K562 (cell line): ENCODE data around the gene IGF1R. TPM values are rescaled to one million over a fixed set of nuclear protein-coding genes. Genes with fewer than 3 reads are reported as not detected.

Source experiments
- ATAC-seq: fragments of 200-7000 bp; cut with Tn5 transposase; 3 replicates; pipeline ENCODE4 v1.9.1; 2020; ENCODE audit warnings: moderate library complexity
- BruUV-seq: library from RNA; stranded (reverse); fragments of 400-500 nt; replicated peaks from 2 replicates; lab custom pipeline; 2021; lab: Mats Ljungman, UMichigan
- CTCF ChIA-PET: fragments of 300-600 bp; formaldehyde crosslinking; extraction: SDS; loops from one replicate; lab custom pipeline; 2021; ENCODE audit warnings: low intra/inter-chr PET ratio; lab: Yijun Ruan, JAX
- POLR2A ChIA-PET: fragments of 300-600, 350-650 bp; sonication (Branson Sonifier 250); formaldehyde crosslinking; extraction: SDS; loops from one replicate; lab custom pipeline; 2021; ENCODE audit warnings: antibody characterized with exemption, inconsistent platforms; lab: Yijun Ruan, JAX
- DNase-seq, 4 experiments: peaks; one replicate each; pipeline versions ENCODE4 v3.0.0 to v3.0.0-alpha.2; 2011 to 2018; ENCODE audit warnings: low spot score in 3 of 4, mixed read lengths in 3 of 4; ENCODE audit errors: extremely low read depth in 1 of 4
- FAIRE-seq: peaks from 2 replicates; lab custom pipeline; 2011; peaks lifted over from hg19 to GRCh38; lab: Jason Lieb, UNC
- H2AFZ ChIP-seq: 2 replicates; pipeline ENCODE4 v1.6.0; 2011; ENCODE audit warnings: low read depth, low read length, control low read depth, inconsistent platforms
- H3K27ac ChIP-seq: fragments of 200-600 bp; 3 replicates; pipeline ENCODE4 v1.8.0; 2011; ENCODE audit warnings: low read depth, mild to moderate bottlenecking, control low read depth, inconsistent platforms, low read length, moderate library complexity, mixed read lengths; ENCODE audit errors: extremely low read depth
- H3K27me3 ChIP-seq, 2 experiments: fragments of 300-600 bp in 1 of 2; 2 replicates in 1 of 2; 3 replicates in 1 of 2; pipeline versions ENCODE4 v1.6.0 to v1.8.0; 2011; ENCODE audit warnings: inconsistent platforms in 2 of 2, low read length in 2 of 2, mild to moderate bottlenecking in 1 of 2, mixed read lengths in 1 of 2, moderate library complexity in 1 of 2; ENCODE audit not compliant: control insufficient read depth in 2 of 2, insufficient read depth in 2 of 2
- H3K36me3 ChIP-seq: fragments of 300-600 bp; 3 replicates; pipeline ENCODE4 v1.8.0; 2011; ENCODE audit warnings: mild to moderate bottlenecking, low read length, inconsistent platforms; ENCODE audit not compliant: control insufficient read depth, insufficient read depth
- H3K4me1 ChIP-seq, 2 experiments: fragments of 200-600 bp in 1 of 2; replicated peaks in 1 of 2; 2 replicates in 1 of 2; 3 replicates in 1 of 2; pipeline versions ENCODE4 v1.5.1 to v1.8.0; 2011; ENCODE audit warnings: inconsistent platforms in 2 of 2, low read length in 2 of 2, mild to moderate bottlenecking in 1 of 2, mixed read lengths in 1 of 2, moderate library complexity in 1 of 2; ENCODE audit not compliant: control insufficient read depth in 2 of 2, insufficient read depth in 2 of 2
- H3K4me2 ChIP-seq: 2 replicates; pipeline ENCODE4 v1.6.1; 2011; ENCODE audit warnings: low read length, control low read depth, inconsistent platforms, mixed read lengths; ENCODE audit not compliant: insufficient read depth
- H3K4me3 ChIP-seq: fragments of 200-600 bp; sonication (generic), shearing (Covaris generic); 2 replicates; pipeline ENCODE4 v1.5.1; 2016; ENCODE audit warnings: control low read depth, inconsistent platforms
- H3K79me2 ChIP-seq: fragments of 200-600 bp; 3 replicates; pipeline ENCODE4 v1.8.0; 2011; ENCODE audit warnings: low read length, inconsistent platforms; ENCODE audit not compliant: control insufficient read depth, insufficient read depth
- H3K9ac ChIP-seq, 2 experiments: 2 replicates each; pipeline versions ENCODE4 v1.6.0 to v1.6.1; 2011; ENCODE audit warnings: low read depth in 2 of 2, low read length in 2 of 2, control low read depth in 1 of 2, inconsistent platforms in 1 of 2, mild to moderate bottlenecking in 1 of 2, mixed read lengths in 1 of 2; ENCODE audit not compliant: insufficient read depth in 1 of 2
- H3K9me1 ChIP-seq: one replicate; pipeline ENCODE4 v1.6.0; 2011; ENCODE audit warnings: inconsistent platforms, mild to moderate bottlenecking, low read length, moderate library complexity; ENCODE audit not compliant: control insufficient read depth, insufficient read depth
- H3K9me3 ChIP-seq: replicated peaks from 2 replicates; pipeline ENCODE4 v1.5.1; 2011; ENCODE audit warnings: low read depth, low read length, inconsistent platforms; ENCODE audit not compliant: control insufficient read depth, insufficient read depth
- H4K20me1 ChIP-seq: replicated peaks from 2 replicates; pipeline ENCODE4 v1.6.1; 2011; ENCODE audit warnings: low read length, inconsistent platforms, mixed read lengths; ENCODE audit not compliant: control insufficient read depth, insufficient read depth
- ATF1 ChIP-seq, 2 experiments: fragments of 450-650 bp in 1 of 2; IDR thresholded peaks; 2 replicates each; pipeline ENCODE4 v1.6.1; 2016; ENCODE audit warnings: missing compliant biosample characterization in 1 of 2, missing genetic modification characterization in 1 of 2
- CEBPG ChIP-seq, 3 experiments: fragments of 200-800 bp in 1 of 3; sonication (Bioruptor generic) in 1 of 3; sonication (generic) in 1 of 3; formaldehyde crosslinking in 1 of 3; IDR thresholded peaks in 2 of 3; conservative IDR thresholded peaks in 1 of 3; 2 replicates each; pipeline versions ENCODE4 v1.6.1 to v1.8.0; 2016 to 2022; ENCODE audit warnings: missing compliant biosample characterization in 2 of 3, missing genetic modification characterization in 2 of 3, mild to moderate bottlenecking in 1 of 3, missing genetic modification reagents in 1 of 3
- DPF2 ChIP-seq: fragments of 450-650 bp; IDR thresholded peaks from 2 replicates; pipeline ENCODE4 v1.6.1; 2016
- ELF1 ChIP-seq: fragments of 200-800 bp; sonication (Bioruptor generic); IDR thresholded peaks from 2 replicates; pipeline ENCODE4 v1.6.1; 2016; ENCODE audit warnings: missing genetic modification characterization, missing compliant biosample characterization
- EP300 ChIP-seq: IDR thresholded peaks from 2 replicates; pipeline ENCODE4 v1.6.1; 2012; ENCODE audit warnings: low read length, improper control_type of control experiment
- GABPB2 ChIP-seq: fragments of 250-450 bp; sonication (Bioruptor Pico); conservative IDR thresholded peaks from 2 replicates; pipeline ENCODE4 v1.5.1; 2021; ENCODE audit warnings: mild to moderate bottlenecking
- GTF2F1 ChIP-seq: IDR thresholded peaks from 2 replicates; pipeline ENCODE4 v1.6.1; 2011; ENCODE audit warnings: low read depth, low read length, improper control_type of control experiment
- JUN ChIP-seq, 2 experiments: sonication (generic) in 1 of 2; formaldehyde crosslinking in 1 of 2; IDR thresholded peaks; 2 replicates each; pipeline versions ENCODE4 v1.6.1 to v1.8.0; 2012 to 2022; ENCODE audit warnings: borderline replicate concordance in 2 of 2, mild to moderate bottlenecking in 2 of 2, improper control_type of control experiment in 1 of 2, low read depth in 1 of 2, low read length in 1 of 2, missing genetic modification reagents in 1 of 2
- MTA3 ChIP-seq: fragments of 450-650 bp; formaldehyde crosslinking; IDR thresholded peaks from 2 replicates; pipeline ENCODE4 v1.6.1; 2017; ENCODE audit warnings: mild to moderate bottlenecking, borderline replicate concordance
- MTF1 ChIP-seq: fragments of 250-450 bp; sonication (Bioruptor Pico); IDR thresholded peaks from 2 replicates; pipeline ENCODE4 v1.9.0; 2021; ENCODE audit warnings: moderate library complexity, mild to moderate bottlenecking, inconsistent platforms, borderline replicate concordance
- RERE ChIP-seq: sonication (generic); formaldehyde crosslinking; IDR thresholded peaks from 2 replicates; pipeline ENCODE4 v1.8.0; 2023; ENCODE audit warnings: missing genetic modification reagents, mild to moderate bottlenecking, borderline replicate concordance
- SREBF1 ChIP-seq: fragments of 150-350 bp; IDR thresholded peaks from 2 replicates; pipeline ENCODE4 v1.6.1; 2014; ENCODE audit warnings: antibody characterized with exemption, low read depth, low read length, borderline replicate concordance
- SRSF9 ChIP-seq: fragments of 200-400 bp; formaldehyde crosslinking; IDR thresholded peaks from 2 replicates; pipeline ENCODE4 v1.6.1; 2017; ENCODE audit warnings: low read depth, low read length, borderline replicate concordance
- TOE1 ChIP-seq, 2 experiments: fragments of 450-650 bp in 1 of 2; sonication (generic) in 1 of 2; formaldehyde crosslinking in 1 of 2; IDR thresholded peaks; 2 replicates each; pipeline versions ENCODE4 v1.7.1 to v1.8.0; 2016 to 2022; ENCODE audit warnings: borderline replicate concordance in 2 of 2, mild to moderate bottlenecking in 2 of 2, antibody characterized with exemption in 1 of 2, inconsistent platforms in 1 of 2, low read depth in 1 of 2, missing genetic modification reagents in 1 of 2, moderate library complexity in 1 of 2
- ZNF12 ChIP-seq: sonication (generic); formaldehyde crosslinking; IDR thresholded peaks from 2 replicates; pipeline ENCODE4 v1.4.0; 2020; ENCODE audit warnings: mild to moderate bottlenecking, missing genetic modification reagents
- WGBS: fragments of 100-300 bp; shearing (Covaris generic); methylation state at CpG from one replicate; pipeline ENCODE4 v1.1.6; 2016; ENCODE audit warnings: low coverage, mixed read lengths; ENCODE audit not compliant: insufficient coverage; ENCODE audit errors: missing lambda C conversion rate; 5-methylcytosine and 5-hydroxymethylcytosine counted together
- in situ Hi-C: fragments of 300-500 bp; cut with MboI; formaldehyde crosslinking; loops from 4 replicates; pipeline ENCODE4 v1.15.0; 2018; ENCODE audit warnings: inconsistent platforms, mixed read lengths
- intact Hi-C: fragments of 100-400 bp; cut with micrococcal nuclease; formaldehyde crosslinking; loops from 2 replicates; pipeline ENCODE4 v1.14.2; 2022
- polyA plus RNA-seq, 8 experiments: library from polyadenylated mRNA; depleted of rRNA in 4 of 8; stranded (reverse) in 5 of 8; unstranded in 3 of 8; fragments of >200 nt; fragmentation: Nextera tagmentation in 2 of 8; fragmentation: Illumina TruSeq in 1 of 8; extraction: Ambion mirVana in 2 of 8; extraction: Trizol in 1 of 8; gene quantifications; 2 replicates each; pipeline versions ENCODE4 v1.2.1 to v1.2.3, GENCODE V29; 2011 to 2014; ENCODE audit warnings: inconsistent platforms in 1 of 8, missing spikeins in 1 of 8
- total RNA-seq, 7 experiments: library from RNA; depleted of rRNA in 6 of 7; stranded (reverse); fragments of >200 nt in 6 of 7; fragmentation: Illumina TruSeq in 2 of 7; extraction: Trizol in 2 of 7; gene quantifications; 2 replicates each; pipeline versions ENCODE4 v1.2.1 to v1.2.3, GENCODE V29; 2011 to 2021; ENCODE audit warnings: low replicate concordance in 1 of 7
- TF ChIP-seq, protein P1 (sequence below): sonication (generic); formaldehyde crosslinking; IDR thresholded peaks from 2 replicates; pipeline ENCODE4 v1.8.0; 2022; ENCODE audit warnings: missing genetic modification reagents, mild to moderate bottlenecking, borderline replicate concordance

IGF1R gene
- total and polyA plus RNA-seq, 9 of the 15 experiments (the other 6 are each of a cell fraction or from before 2014, with no cell fraction given), result 0.35 to 8.0 (median 1.6) TPM

- FAIRE-seq (no peak), DNase-seq (no peak), ATAC-seq (no peak)
- H3K27ac ChIP-seq, result no peak overlapping the region
- WGBS, result 40% methylated on average over 5 of the region's 8 CpGs
- no peak overlapping the region for H3K4me3 ChIP-seq
- peaks cover 0 to 10% of the 10 kb centered on the region in 2 experiments; a peak in 2 of 5 replicates for H3K4me1 ChIP-seq
- no peak overlapping the region for H3K9ac ChIP-seq
- ChIA-PET POLR2A (interaction anchor here (1.6 kb wide), 1 partner anchor 10 kb away, joined by 7 read pairs; no protein-coding TSS in a partner anchor), CTCF (no interaction called here)
- no peaks in the 10 kb centered on the region for H3K9me1 ChIP-seq
- intact Hi-C loops, result no loop called here
- no peaks in the 10 kb centered on the region for H3K9me3 ChIP-seq
- H3K79me2 ChIP-seq, result no peaks in the 10 kb centered on the region
- BruUV-seq, result no TSS peak
- H2AFZ ChIP-seq, result no peak overlapping the region
- no peak for TF ChIP-seq ELF1 (tag)
- no peak for TF ChIP-seq GABPB2 (CRISPR knock-in tag)
- TF ChIP-seq EP300, result no peak
- TF ChIP-seq GTF2F1, result no peak
- TF ChIP-seq MTF1, result no peak
- no peak for TF ChIP-seq ZNF12 (CRISPR knock-in tag)
- no peak for TF ChIP-seq CEBPG (CRISPR knock-in tag; IDR thresholded peaks at IDR 0.05)
- TF ChIP-seq CEBPG (tag; conservative IDR thresholded peaks at IDR 0.05 in 1 of 2, IDR thresholded peaks at IDR 0.05 in 1 of 2), result no peak
- no peak for TF ChIP-seq JUN (IDR thresholded peaks at IDR 0.05; ENCODE audit: borderline replicate concordance, low read depth, low read length)
- TF ChIP-seq JUN (CRISPR knock-in tag; IDR thresholded peaks at IDR 0.05; ENCODE audit: borderline replicate concordance), result no peak
- TF ChIP-seq ATF1 (CRISPR knock-in tag; IDR thresholded peaks at IDR 0.05), result no peak
- no peak for TF ChIP-seq ATF1 (tag; IDR thresholded peaks at IDR 0.05)
- no peak for TF ChIP-seq TOE1 (IDR thresholded peaks at IDR 0.05; ENCODE audit: borderline replicate concordance)
- no peak for TF ChIP-seq TOE1 (CRISPR knock-in tag; IDR thresholded peaks at IDR 0.05; ENCODE audit: borderline replicate concordance, low read depth)
- TF ChIP-seq, protein P1, sequence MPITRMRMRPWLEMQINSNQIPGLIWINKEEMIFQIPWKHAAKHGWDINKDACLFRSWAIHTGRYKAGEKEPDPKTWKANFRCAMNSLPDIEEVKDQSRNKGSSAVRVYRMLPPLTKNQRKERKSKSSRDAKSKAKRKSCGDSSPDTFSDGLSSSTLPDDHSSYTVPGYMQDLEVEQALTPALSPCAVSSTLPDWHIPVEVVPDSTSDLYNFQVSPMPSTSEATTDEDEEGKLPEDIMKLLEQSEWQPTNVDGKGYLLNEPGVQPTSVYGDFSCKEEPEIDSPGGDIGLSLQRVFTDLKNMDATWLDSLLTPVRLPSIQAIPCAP, result no peak
- TF ChIP-seq MTA3, result no peak
- no peak for TF ChIP-seq RERE (CRISPR knock-in tag)
- no peak for TF ChIP-seq DPF2
- TF ChIP-seq SREBF1, result no peak
- TF ChIP-seq SRSF9, result no peak
- no peaks in the 10 kb centered on the region; the same call in 1 of the 2 replicates for H4K20me1 ChIP-seq
- H3K4me2 ChIP-seq, result no peak overlapping the region
- in situ Hi-C loops, result no loop called here
- no peaks in the 10 kb centered on the region for H3K36me3 ChIP-seq
- H3K27me3 ChIP-seq, result peaks cover 7 to 49% of the 10 kb centered on the region in 2 experiments; a peak in 4 of 5 replicates
Measured at GRCh38 chr15:98955331-98955730, 307.0 kb downstream of the IGF1R start.
